T-helper 2 cell (primary cell): ENCODE data around the gene KCNJ15.
"Not testable (repeated sequence)": the region's sequence is repeated elsewhere in the genome, so short reads cannot be mapped to it uniquely, and the experiment has no call there.

Experiments used
- DNase-seq, 5 experiments: peaks; one replicate each; pipeline versions ENCODE4 v3.0.0 to v3.0.0-alpha.2; 2012 to 2022

The KCNJ15 gene

DNA sequence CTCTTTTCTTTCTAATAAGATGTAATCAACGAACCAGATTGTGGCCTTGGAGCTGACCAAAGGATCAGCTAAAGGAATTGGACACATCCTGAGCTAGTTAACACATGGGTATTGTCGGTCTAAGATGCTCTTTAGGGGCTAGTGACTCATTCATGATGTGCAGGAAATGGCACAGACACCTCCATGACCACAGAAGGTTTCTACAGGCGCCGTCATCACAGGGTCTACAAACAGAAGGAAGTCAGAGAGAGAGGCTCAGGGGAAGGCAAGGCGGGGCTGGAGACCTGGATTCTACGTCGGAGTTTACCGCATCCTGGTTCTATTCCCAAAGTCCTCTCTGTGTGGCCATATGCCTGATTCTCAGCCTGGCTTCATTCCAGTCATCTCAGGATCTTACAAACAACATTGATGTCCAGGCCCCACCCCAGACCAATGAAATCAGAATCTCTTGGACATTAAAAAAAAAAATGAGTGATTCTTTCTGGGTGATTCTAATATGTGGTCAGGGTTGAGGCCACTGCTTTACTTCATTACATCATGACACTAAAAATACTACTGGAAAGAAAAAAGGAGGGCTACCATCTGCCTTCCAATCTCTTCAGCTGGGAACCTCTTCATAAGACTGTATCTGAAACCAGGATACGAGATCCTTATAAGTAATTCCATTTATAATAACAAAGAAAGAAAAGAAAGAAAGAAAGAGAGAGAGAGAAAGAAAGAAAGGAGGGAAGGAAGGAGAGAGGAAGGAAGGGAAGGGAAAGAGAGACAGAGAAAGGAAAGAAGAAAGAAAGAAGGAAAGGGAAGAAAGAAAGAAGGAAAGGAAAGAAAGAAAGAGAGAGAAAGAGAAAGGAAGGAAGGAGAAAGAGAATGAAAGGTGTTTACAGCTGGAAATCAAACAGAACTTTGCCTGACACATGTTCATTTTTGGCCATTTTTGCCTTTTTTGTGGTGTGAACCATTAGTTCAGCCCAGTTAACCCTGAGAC lies 11.6 kb upstream of the KCNJ15 start:
- peak in 3 of 5 experiments; percentile 1 to 93 (median 12) for DNase-seq

- DNase-seq: no peak
Measured at GRCh38 chr21:38246511-38246910, 10.3 kb upstream of the KCNJ15 start.

DNA sequence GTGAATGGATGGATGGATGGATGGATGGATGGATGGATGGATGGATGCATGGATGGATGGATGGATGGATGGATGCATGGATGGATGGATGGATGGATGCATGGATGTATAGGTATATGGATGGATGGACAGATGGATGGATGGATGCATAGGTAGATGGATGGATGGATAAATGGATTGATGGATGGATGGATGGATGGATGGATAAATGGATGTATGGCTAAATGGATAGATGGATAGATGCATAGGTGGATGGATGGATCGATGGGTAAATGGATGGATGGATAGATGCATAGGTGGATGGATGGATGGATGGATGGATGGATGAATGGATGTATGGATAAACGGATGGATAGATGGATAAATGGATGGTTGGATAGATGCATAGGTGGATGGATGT lies 9.7 kb upstream of the KCNJ15 start:
- not testable (repeated sequence) for DNase-seq

DNA sequence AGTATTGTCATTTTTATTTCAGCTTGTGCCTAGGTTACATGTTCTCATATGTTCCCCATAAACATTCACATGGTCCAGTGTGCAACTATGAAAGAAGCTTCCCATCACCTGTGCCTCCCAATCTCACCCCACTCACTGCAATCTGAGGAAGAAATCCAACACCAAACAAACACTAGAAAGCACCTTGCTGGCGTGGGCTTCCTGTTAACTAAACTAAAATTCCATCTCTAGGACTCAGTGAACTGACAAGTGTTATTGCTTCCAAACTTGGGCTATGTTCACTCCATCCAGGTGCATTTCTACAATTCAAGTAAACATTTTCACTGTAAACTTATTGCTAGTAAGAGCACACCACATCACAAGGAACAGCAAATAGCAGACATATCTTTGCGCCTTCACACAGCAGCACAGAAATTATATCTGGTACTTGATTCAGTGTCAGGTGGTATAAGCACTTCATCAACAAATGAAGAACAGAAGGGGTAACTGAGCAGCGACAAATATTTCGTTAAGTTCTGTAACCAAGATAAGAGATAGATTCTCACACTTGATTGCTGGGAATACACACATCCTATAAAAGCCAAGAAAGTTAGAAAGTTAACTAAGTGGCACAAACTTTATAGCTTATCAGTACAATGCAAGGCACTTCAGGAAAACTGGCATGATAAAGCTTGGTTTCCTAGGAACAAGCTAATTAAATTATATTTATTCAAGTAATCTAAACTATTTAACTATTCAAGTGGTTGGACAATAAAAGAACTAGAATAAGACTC lies 8.9 kb upstream of the KCNJ15 start:
- no peak for DNase-seq

GRCh38 chr21:38249256-38249655 lies 7.5 kb upstream of the KCNJ15 start:
- DNase-seq: peak in 1 of 5 experiments; percentile 77

DNA sequence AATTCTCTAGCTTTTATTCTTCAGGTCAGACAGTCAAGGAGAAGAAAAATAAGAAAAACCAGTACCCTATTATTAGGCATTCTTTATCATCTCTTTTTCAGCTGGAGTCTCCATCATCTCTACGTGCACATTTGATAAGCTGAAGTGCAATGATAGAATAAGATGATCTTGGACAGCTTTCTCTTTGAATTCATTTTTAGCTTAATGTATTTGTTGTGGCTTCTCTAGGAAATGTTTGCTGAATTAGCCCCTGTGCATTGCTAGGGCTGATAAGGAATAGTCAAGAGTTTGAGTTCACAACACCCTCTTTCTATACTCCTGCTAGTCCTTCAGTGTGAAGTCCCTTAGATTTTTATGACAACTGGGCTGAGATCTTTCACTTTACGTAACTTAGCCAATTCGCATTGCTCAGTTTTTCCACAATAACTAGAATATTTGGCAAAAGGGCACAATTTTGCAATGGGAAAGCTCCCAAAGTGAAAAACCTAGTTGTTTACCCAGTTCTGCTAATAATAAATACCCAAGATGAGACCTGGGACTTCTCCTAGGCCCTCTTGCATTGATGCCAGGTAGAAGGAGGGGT lies 7.0 kb upstream of the KCNJ15 start:
- DNase-seq: no peak

- DNase-seq: no peak
Measured at GRCh38 chr21:38250991-38251418, 5.8 kb upstream of the KCNJ15 start.

DNA sequence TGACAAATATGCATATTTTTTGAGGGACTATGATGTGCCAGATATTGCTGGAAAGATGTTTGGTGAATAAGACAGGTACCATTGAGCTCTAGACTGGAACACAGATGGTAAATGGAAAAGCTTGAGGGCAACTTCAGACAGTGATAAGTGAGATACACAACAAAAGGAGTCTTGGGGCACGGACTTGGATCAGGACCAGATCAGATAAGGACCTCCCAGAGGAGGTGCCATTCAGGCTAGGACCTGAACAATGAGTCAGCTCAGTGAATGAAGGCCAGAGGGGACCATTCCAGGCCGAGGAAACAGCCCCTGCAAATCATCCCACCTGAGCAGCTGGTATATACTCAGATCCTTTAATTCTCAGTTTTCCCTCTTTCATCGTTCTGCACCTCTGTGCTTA lies 1.8 kb upstream of the KCNJ15 start:
- no peak for DNase-seq

DNA sequence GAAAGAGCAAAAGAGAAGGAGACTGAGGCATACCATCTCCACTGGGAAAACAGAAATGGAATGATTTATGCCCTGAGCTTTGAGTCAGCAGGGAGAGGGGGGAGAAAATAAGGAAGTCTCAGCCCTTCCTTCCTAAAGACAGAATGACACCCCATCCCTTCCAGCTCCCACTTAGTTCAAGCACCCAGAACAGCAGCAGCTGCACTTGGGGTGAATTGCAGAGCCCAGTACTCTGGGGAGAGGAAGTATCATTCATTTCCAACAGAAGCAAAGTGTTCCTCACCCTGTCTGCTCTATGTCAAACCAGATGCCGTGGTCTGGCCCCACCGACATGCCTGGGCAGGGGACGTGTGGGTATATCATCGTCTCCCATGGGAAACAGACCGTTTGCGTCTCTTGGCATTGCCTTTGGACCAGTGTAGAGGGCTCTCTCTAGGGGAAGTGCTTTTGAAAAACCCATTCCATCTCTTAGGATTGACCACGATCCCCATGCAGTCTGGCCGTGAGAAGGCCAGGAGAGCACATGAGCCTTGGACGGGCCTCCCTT lies 1.1 kb upstream of the KCNJ15 start:
- DNase-seq: no peak

DNA sequence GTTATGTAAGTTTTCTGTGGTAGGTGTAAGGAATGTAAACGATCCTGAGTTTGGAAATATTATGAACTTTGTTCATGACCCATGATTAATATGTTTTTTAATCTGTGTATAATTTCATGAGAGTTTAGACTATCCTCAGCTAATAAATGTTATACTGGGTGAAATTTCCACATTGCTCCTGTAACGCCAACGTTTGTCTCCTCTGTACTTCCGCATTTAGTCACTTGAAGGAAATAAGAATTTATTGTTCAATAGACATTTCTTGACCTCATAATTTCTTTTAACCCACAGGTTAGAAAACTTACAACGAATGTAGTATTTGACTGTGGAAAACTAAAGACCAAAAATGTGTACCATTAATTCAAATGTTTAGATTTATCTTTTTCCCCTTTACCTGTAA lies 876 bp downstream of the KCNJ15 start:
- no peak for DNase-seq

DNA sequence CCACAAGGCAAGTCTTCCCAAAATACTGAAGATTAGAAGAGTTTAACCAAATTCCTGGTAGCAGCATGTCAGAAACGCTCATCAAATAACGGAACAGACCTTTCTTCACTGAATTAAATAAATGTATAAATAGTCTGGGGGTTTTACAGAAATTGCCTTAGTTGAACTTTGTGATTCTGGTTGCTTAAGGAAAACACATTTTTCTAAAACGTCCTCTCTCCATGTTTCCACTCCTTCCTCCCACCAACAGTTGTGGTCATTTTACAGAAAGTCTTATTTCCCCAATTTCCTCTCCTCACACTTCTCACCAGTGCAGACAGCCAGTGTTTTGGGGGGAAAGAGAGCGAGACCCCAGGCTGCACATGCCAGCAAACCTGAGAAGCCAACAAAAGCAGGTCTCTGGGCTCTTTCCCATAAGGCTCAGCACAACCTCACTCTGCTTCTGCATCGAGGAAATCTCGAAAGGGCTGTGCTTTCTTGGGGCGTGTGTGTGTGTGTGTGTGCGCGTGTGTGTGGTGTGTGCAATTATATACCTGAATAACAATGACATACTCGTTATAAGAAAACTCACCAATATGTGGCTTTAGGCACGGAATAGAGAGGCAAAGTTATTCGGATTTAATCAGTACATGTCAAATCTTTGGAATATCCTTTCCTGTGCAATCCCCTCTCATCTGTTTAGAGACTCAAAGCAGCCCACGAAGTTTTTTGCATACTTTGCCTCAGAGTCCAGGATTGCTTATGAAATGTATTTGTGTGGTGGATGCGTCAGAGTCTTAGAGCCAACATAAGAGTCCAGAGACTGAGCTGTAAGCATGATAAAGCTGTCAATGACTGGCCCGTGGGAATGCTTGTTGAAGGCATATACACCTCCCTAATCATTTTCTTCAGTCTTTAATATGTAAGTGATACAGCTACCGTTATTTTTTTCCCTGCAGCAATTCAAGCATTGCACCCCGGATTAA lies 2.0 kb downstream of the KCNJ15 start:
- DNase-seq: no peak

GRCh38 chr21:38259665-38260064 lies 2.9 kb downstream of the KCNJ15 start:
- DNase-seq: no peak

- DNase-seq: no peak
Measured at GRCh38 chr21:38260426-38260825, 3.6 kb downstream of the KCNJ15 start.

DNA sequence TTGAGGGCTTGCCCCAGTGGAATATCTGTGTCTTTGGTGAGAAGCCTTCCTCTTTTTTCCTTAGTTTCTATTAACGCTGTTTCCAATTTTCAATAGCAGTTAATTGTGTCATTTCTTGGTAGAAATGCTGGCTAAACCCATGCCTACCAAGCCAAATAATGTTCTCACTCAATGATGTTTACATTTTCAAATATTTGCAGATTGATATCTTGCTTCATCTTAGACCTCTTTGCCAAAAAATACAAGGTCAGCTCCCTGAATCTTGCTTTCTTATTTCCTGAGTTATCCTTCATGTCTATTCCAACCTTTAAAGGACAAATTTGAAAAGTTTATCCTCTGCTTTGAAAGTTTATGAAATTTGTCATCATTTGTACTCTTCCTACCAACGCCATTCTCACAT lies 5.1 kb downstream of the KCNJ15 start:
- DNase-seq: no peak

DNA sequence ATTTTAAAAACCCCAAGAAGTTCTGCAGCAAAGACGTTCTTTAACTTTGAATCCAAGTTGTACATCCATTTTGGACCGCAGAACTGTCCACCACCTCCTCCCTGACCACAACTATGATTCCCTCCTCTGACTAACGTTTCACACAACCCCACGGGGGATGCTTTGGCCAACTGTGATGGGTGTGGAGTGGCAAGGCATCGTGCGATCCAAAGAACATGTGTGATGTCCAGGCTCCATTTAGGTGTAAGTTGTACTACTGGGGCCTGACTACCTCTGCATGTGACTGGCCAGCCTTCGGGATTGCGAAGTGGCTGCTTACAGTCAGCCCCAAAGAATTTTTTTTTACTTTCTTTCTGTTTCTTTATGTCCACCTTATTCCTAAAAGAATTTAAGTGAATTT lies 6.7 kb downstream of the KCNJ15 start:
- DNase-seq: no peak

DNA sequence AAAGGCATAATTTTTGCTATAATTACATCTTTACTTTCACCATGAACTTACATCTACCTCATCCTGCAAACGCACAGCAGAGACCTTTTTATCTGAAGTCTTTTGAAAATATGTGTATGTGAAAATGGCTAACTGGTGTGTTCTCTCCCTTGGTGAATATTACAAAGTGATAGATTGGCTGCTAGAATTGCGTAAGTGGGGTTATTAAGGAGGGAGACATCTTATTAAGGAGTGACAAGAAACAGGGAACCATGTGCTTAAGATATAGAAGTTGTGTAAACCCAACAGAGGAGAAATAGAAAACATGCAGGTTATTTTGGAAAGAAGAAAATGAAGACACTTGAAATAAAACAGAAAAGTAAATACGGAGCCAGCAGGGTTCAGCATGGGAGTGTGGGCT lies 7.8 kb downstream of the KCNJ15 start:
- no peak for DNase-seq

GRCh38 chr21:38265166-38265565 lies 8.4 kb downstream of the KCNJ15 start:
- DNase-seq: no peak

DNA sequence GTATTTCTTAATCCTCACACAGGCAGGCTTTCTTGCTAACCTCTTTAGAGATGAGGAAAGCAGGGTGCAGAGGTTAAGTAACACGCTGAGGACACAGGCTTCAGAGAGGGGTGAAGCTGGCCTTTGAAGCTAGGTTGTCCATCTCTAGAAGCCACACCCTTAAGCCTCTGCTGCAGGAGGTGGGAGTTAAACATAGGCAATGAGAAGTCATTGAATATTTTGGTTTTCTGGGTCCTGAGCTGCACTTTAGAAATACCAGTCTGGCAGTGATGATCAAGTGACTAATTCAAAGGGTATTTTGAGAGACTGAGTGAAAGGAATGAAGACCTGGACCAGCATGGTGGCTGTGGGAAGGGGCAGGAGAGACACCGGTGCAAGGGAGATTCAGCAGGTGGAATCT lies 9.9 kb downstream of the KCNJ15 start:
- no peak for DNase-seq

GRCh38 chr21:38267136-38267755 lies 10.5 kb downstream of the KCNJ15 start:
- no peak for DNase-seq

GRCh38 chr21:38267991-38268863 lies 11.4 kb downstream of the KCNJ15 start:
- DNase-seq: no peak
